Right hindlimb (tissue), 1 donor: ENCODE data around the gene ERP27.

ENCODE experiments used
- DNase-seq: peaks from one replicate; pipeline ENCODE4 v3.0.0-alpha.2; 2018

Gene ERP27

GRCh38 chr12:14935031-14935430, 3.3 kb downstream of the ERP27 start:
- no peak for DNase-seq

GRCh38 chr12:14934511-14934910, 3.8 kb downstream of the ERP27 start:
- no peak for DNase-seq

- DNase-seq = no peak
Measured at GRCh38 chr12:14931791-14932560, 6.4 kb downstream of the ERP27 start.

- no peak for DNase-seq
Measured at GRCh38 chr12:14931359-14931758, 7.0 kb downstream of the ERP27 start.

GRCh38 chr12:14930299-14930698, 8.0 kb downstream of the ERP27 start:
- DNase-seq = no peak

GRCh38 chr12:14928931-14929330, 9.4 kb downstream of the ERP27 start:
- peak; percentile 63 for DNase-seq

GRCh38 chr12:14927267-14927666, 11.1 kb downstream of the ERP27 start:
- no peak for DNase-seq

GRCh38 chr12:14924541-14924940, 13.8 kb downstream of the ERP27 start:
- no peak for DNase-seq

- no peak for DNase-seq
Measured at GRCh38 chr12:14923944-14924343, 14.4 kb downstream of the ERP27 start.

- DNase-seq = no peak
Measured at GRCh38 chr12:14921218-14921617, 17.1 kb downstream of the ERP27 start.

- no peak for DNase-seq
Measured at GRCh38 chr12:14920475-14921126, 17.7 kb downstream of the ERP27 start.

GRCh38 chr12:14919455-14919854, 18.9 kb downstream of the ERP27 start:
- DNase-seq = no peak

GRCh38 chr12:14915736-14916135, 22.6 kb downstream of the ERP27 start:
- no peak for DNase-seq

GRCh38 chr12:14913381-14913781, 25.0 kb downstream of the ERP27 start:
- peak; percentile 42 for DNase-seq

- DNase-seq = no peak
Measured at GRCh38 chr12:14911131-14911530, 27.2 kb downstream of the ERP27 start.

- DNase-seq = no peak
Measured at GRCh38 chr12:14910090-14910915, 28.0 kb downstream of the ERP27 start.

GRCh38 chr12:14907953-14908352, 30.4 kb downstream of the ERP27 start:
- DNase-seq = no peak

GRCh38 chr12:14906114-14906513, 32.2 kb downstream of the ERP27 start:
- no peak for DNase-seq

GRCh38 chr12:14905269-14906004, 32.9 kb downstream of the ERP27 start:
- no peak for DNase-seq

- DNase-seq = no peak
Measured at GRCh38 chr12:14904854-14905253, 33.5 kb downstream of the ERP27 start.

- no peak for DNase-seq
Measured at GRCh38 chr12:14903386-14904098, 34.8 kb downstream of the ERP27 start.

- DNase-seq = no peak
Measured at GRCh38 chr12:14902465-14902864, 35.9 kb downstream of the ERP27 start.
